ENCODE measurements around the gene COIL.

DNA sequence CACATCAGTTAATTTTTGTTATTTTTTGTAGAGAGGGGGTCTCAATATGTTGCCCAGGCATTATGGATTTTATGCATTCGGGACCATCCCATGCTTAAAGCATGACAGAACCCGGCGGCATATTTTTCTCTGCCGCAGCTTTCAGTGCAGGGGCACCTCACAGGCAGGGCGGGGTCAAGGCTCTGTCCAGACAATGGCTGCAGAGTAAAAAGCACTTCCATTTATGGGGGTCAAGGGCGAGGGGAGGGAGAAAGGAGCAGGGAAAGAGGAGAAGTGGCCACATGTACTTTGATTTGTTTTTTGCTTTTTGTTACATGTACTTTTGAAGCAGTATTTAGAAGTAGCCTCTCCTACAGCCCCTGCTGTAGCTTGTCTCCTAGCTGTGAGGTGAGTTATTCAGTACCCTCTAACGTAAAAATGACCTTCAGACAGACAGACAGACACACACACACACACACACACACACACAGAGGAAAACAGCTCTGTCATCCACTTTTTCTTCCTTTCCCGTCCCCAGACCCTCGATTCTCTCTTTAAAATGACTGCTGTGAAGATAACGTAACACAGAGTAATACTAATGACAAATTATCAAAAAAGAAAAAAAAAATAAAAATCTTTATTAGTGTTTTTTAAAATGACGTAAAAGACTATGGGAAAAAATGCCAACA, 16.2 kb upstream of the COIL start:
- no peak for TF ChIP-seq CTCF (conservative IDR thresholded peaks at IDR 0.05; ENCODE audit: low read depth, low read length)
- no peak for TF ChIP-seq EZH2 (IDR thresholded peaks at IDR 0.05; ENCODE audit: low read length, unreplicated experiment)
- no peak for TF ChIP-seq EZH2phosphoT487 (IDR thresholded peaks at IDR 0.05; ENCODE audit: borderline replicate concordance, low read length)

All from PC-3 (cell line).